Activated T-cell treated with anti-CD3 and anti-CD28 coated beads, Interleukin-2, amount 50 U/mL, for 4 hours (primary cell): ENCODE measurements around the gene CHDH. TPM values are rescaled to one million over a fixed set of nuclear protein-coding genes. Genes with fewer than 3 reads are reported as not detected.
A peak's percentile ranks its signal among the peaks of the same experiment; 100 is the strongest.

Source experiments
- ATAC-seq, 2 donors: fragments of 200-7000 bp; cut with Tn5 transposase; one replicate each; pipeline ENCODE4 v1.10.0; 2021
- DNase-seq: peaks from one replicate; pipeline ENCODE4 v3.0.0-alpha.2; 2020
- H3K27me3 Mint-ChIP-seq: one replicate; pipeline ENCODE4 v1.8.0; 2021; ENCODE audit warnings: low read depth, mixed read lengths
- H3K36me3 Mint-ChIP-seq: one replicate; pipeline ENCODE4 v1.8.0; 2022; ENCODE audit warnings: mixed read lengths; ENCODE audit not compliant: insufficient read depth
- H3K4me1 Mint-ChIP-seq: one replicate; pipeline ENCODE4 v1.8.0; 2021; ENCODE audit warnings: low read depth, mixed read lengths
- H3K4me3 Mint-ChIP-seq: one replicate; pipeline ENCODE4 v1.8.0; 2021; ENCODE audit warnings: mild to moderate bottlenecking, moderate library complexity, mixed read lengths
- H3K9me3 Mint-ChIP-seq: one replicate; pipeline ENCODE4 v1.8.0; 2021; ENCODE audit warnings: mixed read lengths
- total RNA-seq, 3 donors: library from RNA; stranded (reverse); gene quantifications; one replicate each; pipeline ENCODE4 v1.2.1, GENCODE V29; 2021

CHDH gene
- under 1 TPM; 0.38 to 0.69 (median 0.46) TPM for total RNA-seq

DNA sequence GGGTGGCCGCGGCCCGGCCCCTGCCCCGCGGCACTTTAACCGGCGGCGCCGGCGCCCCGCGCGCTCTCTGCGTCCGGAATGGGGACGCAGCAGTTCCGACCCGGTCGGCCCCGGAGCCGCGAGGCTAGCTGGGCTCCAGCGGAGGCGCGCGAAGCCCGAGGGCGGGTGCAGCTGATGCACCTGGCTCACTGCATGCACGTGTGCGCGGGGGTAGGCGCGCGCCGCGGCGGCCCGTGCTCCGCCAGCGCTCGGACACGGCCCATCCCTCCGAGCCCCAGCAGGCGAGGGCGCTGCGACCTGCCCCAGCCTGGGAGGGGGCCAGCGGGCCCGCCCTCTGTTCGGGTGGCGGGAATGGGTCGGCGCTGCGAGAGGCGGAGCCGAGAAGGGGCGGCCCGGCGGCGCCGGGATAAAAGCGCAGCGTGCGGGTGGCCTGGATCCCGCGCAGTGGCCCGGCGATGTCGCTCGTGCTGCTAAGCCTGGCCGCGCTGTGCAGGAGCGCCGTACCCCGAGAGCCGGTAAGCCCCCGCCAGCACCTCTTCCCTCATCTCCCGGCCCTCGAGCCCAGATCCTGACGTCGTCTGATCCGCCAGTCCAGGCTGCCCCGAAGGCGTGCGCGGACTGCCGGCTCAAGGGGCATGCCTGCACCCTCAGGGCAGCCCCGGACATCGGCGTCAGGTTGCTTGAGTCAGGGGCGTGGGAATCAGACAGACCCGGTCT lies at the start of gene CHDH, which contains the start of gene IL17RB:
TSS of gene CHDH (minus strand) at position 286 of the 717 bp plus-strand sequence. CDS start 22,411 bp downstream, outside the sequence.
TSS of gene IL17RB (plus strand) at position 435 of the 717 bp plus-strand sequence. CDS start at position 456, 21 bp downstream.
- Mint-ChIP-seq H3K36me3 (no peaks in the 10 kb centered on the region), H3K27me3 (peaks cover 47% of the 10 kb centered on the region), H3K4me1 (peaks cover 9% of the 10 kb centered on the region), H3K4me3 (peak within 1 kb of the TSS; percentile 64), H3K9me3 (no peaks in the 10 kb centered on the region)
- DNase-seq (no peak), ATAC-seq (peak; percentile 71 to 73)

DNA sequence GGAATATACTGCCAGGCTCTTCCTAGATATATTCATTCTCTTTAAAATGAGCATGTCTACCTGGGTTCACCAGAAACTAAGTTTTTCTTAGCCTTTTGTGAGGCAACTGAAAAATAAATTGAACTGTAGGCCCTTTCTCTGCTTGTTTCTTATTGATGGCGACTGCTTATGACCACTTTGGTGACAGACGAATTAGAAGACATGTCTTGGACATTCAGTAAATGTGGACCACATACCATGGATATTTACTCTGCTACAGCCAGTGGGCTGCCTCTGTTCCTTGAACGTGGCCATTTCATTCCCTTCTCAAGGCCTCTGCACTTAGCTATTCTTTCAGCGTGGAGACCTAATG lies 46.0 kb upstream of the CHDH start:
- H3K27me3 Mint-ChIP-seq: peaks cover 8% of the 10 kb centered on the region
- peaks cover 49% of the 10 kb centered on the region for H3K4me1 Mint-ChIP-seq
- ATAC-seq (no peak), DNase-seq (no peak)
- peaks cover 5% of the 10 kb centered on the region for H3K9me3 Mint-ChIP-seq
- H3K36me3 Mint-ChIP-seq: peaks cover 18% of the 10 kb centered on the region
- H3K4me3 Mint-ChIP-seq: peak overlapping the region; percentile 91

- peak; percentile 95 to 97 for ATAC-seq
- peak; percentile 95 for DNase-seq
- Mint-ChIP-seq H3K4me1 (peaks cover 55% of the 10 kb centered on the region), H3K36me3 (peaks cover 22% of the 10 kb centered on the region), H3K27me3 (peaks cover 4% of the 10 kb centered on the region), H3K4me3 (peak within 1 kb of the TSS; percentile 91), H3K9me3 (peaks cover 5% of the 10 kb centered on the region)
Measured at GRCh38 chr3:53891497-53892285, 45.5 kb upstream of the CHDH start, which contains the start of gene SELENOK. Gene SELENOK, minus strand, starts transcription at chr3:53891859.

DNA sequence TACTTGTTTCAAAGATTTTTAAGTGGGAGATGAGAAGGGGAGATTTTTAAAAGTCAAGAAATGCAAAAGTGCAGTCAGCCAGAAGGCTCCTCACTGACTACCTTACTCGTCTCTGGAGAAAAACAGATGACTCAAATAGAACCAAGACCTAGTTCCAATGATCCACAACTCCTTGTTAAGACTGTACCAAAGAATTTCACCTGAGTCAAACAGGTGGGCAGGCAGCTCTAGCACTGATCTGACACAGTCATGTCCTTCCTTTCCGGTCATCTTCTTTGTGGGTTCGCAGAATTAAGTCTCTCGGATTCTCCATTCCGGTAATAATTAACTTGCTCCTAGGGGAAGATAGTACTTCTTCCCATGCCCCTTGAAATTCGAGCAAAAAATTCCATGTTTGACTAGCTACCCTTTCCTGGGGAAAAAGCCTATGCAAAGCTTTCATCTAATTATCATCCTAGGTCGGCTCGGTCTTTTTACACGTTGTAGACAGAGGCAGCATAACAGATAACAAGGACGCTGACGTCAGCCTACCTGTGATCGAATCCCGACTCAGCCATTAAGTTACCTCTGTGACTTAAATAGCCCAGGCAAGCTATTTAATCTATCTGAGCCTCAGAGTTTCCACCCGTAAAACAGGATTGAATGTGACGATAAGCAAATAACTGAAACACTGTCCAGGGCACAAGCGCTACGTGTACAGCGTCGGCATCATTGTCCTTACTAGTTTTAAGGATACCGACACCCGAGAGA lies 44.7 kb upstream of the CHDH start:
- Mint-ChIP-seq H3K27me3 (no peaks in the 10 kb centered on the region), H3K4me3 (peak overlapping the region; percentile 91), H3K36me3 (peaks cover 22% of the 10 kb centered on the region), H3K9me3 (peaks cover 5% of the 10 kb centered on the region), H3K4me1 (peaks cover 56% of the 10 kb centered on the region)
- peak; percentile 38 to 51 for ATAC-seq
- DNase-seq: peak; percentile 47

DNA sequence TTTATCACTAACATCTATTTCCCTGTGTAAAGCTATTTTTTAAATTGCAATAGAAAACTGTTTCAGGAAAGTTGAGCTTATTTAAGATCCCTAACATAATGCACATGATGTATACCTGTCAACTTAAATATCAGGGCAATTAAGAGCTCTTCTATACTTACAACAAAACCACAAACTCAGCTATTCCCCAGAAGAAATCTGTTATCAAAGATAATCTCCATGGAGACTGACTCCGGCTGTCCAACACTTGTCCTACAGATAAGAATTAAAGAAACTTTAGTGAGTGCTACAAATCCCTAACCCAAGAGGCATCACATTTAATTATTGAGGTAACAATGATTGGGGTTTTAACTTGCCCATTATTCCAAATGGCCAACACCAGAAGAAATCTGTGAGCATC lies 42.0 kb upstream of the CHDH start:
- peaks cover 5% of the 10 kb centered on the region for H3K9me3 Mint-ChIP-seq
- DNase-seq: no peak
- H3K27me3 Mint-ChIP-seq: no peaks in the 10 kb centered on the region
- no peak overlapping the region for H3K4me3 Mint-ChIP-seq
- peaks cover 53% of the 10 kb centered on the region for H3K4me1 Mint-ChIP-seq
- H3K36me3 Mint-ChIP-seq: peaks cover 27% of the 10 kb centered on the region
- ATAC-seq: no peak

GRCh38 chr3:53887446-53887845 lies 41.2 kb upstream of the CHDH start:
- Mint-ChIP-seq H3K9me3 (peaks cover 3% of the 10 kb centered on the region), H3K4me3 (no peak overlapping the region), H3K27me3 (no peaks in the 10 kb centered on the region), H3K4me1 (peaks cover 53% of the 10 kb centered on the region), H3K36me3 (peaks cover 30% of the 10 kb centered on the region)
- DNase-seq (no peak), ATAC-seq (no peak)

- Mint-ChIP-seq H3K4me3 (no peak overlapping the region), H3K36me3 (peaks cover 29% of the 10 kb centered on the region), H3K9me3 (no peaks in the 10 kb centered on the region), H3K4me1 (peaks cover 55% of the 10 kb centered on the region), H3K27me3 (no peaks in the 10 kb centered on the region)
- no peak for ATAC-seq
- no peak for DNase-seq
Measured at GRCh38 chr3:53885239-53885638, 39.0 kb upstream of the CHDH start.

DNA sequence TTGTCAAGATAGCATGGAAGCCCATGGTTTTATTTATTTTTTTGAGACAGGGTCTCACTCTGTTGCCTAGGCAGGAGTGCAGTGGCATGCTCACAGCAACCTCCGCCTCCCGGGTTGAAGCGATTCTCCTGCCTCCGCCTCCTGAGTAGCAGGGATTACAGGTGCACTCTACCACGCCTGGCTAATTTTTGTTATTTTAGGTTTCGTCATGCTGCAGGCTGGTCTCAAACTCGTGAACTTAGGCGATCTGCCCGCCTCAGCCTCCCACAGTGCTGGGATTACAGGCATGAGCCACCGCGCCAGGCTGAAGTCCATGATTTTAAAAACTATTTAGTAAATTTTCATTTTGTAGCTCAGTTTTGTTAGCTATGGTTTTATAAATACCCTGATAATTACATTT lies 38.4 kb upstream of the CHDH start:
- no peak overlapping the region for H3K4me3 Mint-ChIP-seq
- DNase-seq (no peak), ATAC-seq (no peak)
- H3K36me3 Mint-ChIP-seq: peaks cover 29% of the 10 kb centered on the region
- no peaks in the 10 kb centered on the region for H3K9me3 Mint-ChIP-seq
- H3K4me1 Mint-ChIP-seq: peaks cover 54% of the 10 kb centered on the region
- no peaks in the 10 kb centered on the region for H3K27me3 Mint-ChIP-seq

- Mint-ChIP-seq H3K4me1 (peaks cover 43% of the 10 kb centered on the region), H3K36me3 (peaks cover 25% of the 10 kb centered on the region), H3K27me3 (no peaks in the 10 kb centered on the region), H3K9me3 (no peaks in the 10 kb centered on the region), H3K4me3 (peak overlapping the region; percentile 94)
- ATAC-seq (no peak), DNase-seq (no peak)
Measured at GRCh38 chr3:53883008-53883407, 36.8 kb upstream of the CHDH start.

- DNase-seq: peak; percentile 84
- Mint-ChIP-seq H3K9me3 (no peaks in the 10 kb centered on the region), H3K4me1 (peaks cover 33% of the 10 kb centered on the region), H3K4me3 (peak within 1 kb of the TSS; percentile 94), H3K27me3 (no peaks in the 10 kb centered on the region), H3K36me3 (peaks cover 28% of the 10 kb centered on the region)
- peak; percentile 93 to 94 for ATAC-seq
Measured at GRCh38 chr3:53881691-53882593, 35.7 kb upstream of the CHDH start, which contains the start of gene ACTR8. Gene ACTR8, minus strand, starts transcription at chr3:53882152. Its CDS starts 51 bp downstream, at chr3:53882101.

DNA sequence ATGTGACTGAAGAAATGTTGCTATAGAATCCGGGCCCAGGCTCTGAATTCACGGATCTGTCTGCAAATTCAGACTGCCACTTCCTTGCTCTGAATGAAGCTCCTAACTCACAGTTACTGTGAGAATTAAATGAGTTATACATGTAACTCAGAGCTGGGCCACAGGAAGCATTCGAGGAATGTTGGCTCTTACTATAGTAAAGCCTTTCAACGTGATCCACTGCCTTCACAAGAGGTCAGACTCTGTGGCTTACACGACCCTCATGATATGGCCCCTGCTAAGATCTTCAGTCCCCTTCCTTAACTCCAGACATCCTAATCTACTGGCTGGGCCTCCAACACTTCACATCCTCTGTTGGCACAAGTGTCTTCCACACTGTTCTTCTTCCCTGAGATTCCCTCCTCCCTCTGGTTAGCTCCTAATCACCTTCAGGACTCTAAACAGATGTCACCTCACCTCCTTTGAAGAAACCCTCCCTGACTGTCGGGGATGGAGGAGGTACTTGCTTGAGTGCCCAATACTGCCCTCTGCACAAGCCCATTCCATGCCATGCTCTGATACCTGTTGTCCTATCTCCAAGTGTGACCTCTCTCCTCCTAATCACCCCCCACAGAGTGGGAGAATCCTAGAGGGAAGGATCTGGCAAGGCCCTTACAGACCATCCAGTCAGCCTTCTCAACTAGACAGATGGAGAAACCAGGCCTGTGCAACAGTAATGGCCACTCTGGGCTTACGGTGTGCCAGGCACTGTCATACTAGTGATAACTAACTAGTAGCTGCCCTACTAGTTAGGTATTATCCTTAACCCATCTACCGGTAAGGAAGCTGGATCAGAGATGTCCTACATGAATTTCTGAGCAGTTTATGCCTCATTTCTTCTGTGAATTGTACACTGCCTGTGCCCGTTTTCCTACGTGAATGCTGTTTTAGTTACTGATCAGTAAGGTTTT lies 34.5 kb upstream of the CHDH start:
- H3K4me3 Mint-ChIP-seq: peak overlapping the region; percentile 94
- ATAC-seq (no peak), DNase-seq (no peak)
- H3K4me1 Mint-ChIP-seq: peaks cover 29% of the 10 kb centered on the region
- H3K27me3 Mint-ChIP-seq: no peaks in the 10 kb centered on the region
- peaks cover 32% of the 10 kb centered on the region for H3K36me3 Mint-ChIP-seq
- no peaks in the 10 kb centered on the region for H3K9me3 Mint-ChIP-seq

DNA sequence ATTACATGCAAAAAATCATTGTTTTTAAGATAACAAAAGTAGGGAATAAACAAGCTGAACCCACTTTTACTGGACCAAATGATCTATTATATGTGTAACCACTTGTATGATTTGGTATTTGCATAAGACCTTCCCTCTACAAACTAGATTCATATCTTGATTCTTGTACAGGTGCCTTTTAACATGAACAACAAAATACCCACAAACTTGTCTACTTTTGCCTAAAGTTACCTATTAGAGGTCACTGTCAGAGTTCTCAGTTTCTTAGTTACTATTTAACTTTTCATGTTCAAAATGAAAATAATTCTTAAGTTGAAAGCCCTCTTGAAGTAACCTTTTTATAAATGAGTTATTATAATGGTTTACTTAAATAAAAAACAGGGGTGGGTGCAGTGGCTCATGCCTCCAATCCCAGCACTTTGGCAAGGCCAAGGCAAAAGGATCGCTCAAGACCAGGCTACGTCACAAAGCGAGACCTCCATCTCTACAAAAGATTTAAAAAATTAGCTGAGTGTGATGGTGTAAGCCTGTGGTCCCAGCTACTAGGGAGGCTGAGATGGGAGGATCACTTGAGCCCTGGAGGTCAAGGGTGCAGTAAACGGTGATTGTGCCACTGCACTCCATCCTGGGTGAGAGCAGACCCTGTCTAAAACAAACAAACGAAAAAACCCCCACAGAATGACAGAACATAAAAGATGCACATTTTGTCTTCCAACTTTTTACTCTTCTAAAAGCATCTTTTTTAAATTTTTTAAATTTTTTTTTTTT lies 19.7 kb upstream of the CHDH start:
- no peak for ATAC-seq
- Mint-ChIP-seq H3K9me3 (no peaks in the 10 kb centered on the region), H3K4me3 (no peak overlapping the region), H3K4me1 (peaks cover 2% of the 10 kb centered on the region), H3K27me3 (no peaks in the 10 kb centered on the region), H3K36me3 (peaks cover 45% of the 10 kb centered on the region)
- DNase-seq: no peak
